Skin epidermis (tissue), 12 donors: ENCODE data around the gene CIZ1.
"Not testable (repeated sequence)": the region's sequence is repeated elsewhere in the genome, so short reads cannot be mapped to it uniquely, and the experiment has no call there.

Source experiments
- H3K27ac ChIP-seq, 21 experiments: fragments of 200-600 bp; sonication (generic) in 11 of 21; one replicate each; pipeline ENCODE4 v1.5.0; 2020; ENCODE audit warnings: mild to moderate bottlenecking in 3 of 21, inconsistent platforms in 2 of 21, moderate library complexity in 2 of 21
- H3K4me3 ChIP-seq, 7 experiments: fragments of 200-600 bp; sonication (generic) in 2 of 7; one replicate each; pipeline ENCODE4 v1.5.0; 2020; ENCODE audit warnings: inconsistent platforms in 2 of 7, mild to moderate bottlenecking in 2 of 7, moderate library complexity in 1 of 7

CIZ1 gene

GRCh38 chr9:128136816-128137793 is 54.3 kb downstream of the CIZ1 start:
- no peak overlapping the region for H3K27ac ChIP-seq
- H3K4me3 ChIP-seq: no peak overlapping the region

DNA sequence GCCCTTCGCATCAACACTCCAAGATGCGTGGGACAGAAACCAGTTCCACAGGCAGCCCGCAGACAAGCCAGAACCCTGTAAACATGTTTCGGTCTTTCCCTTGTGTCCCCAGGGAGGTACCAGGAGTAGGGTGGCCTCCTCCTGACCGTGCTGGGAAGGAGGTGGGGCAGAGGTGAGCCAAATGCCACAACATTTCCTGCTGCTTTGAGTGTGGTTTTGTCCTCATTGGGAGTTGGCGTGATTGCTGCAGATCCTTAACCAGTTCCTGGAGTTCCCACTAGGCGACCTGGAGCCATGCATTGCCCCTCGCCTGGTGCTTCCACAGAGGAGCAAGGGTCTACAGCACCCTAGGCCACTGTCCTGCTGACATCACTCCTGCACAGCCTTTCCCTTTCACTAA is 55.8 kb downstream of the CIZ1 start:
- H3K27ac ChIP-seq, H3K4me3 ChIP-seq: not testable (repeated sequence)

DNA sequence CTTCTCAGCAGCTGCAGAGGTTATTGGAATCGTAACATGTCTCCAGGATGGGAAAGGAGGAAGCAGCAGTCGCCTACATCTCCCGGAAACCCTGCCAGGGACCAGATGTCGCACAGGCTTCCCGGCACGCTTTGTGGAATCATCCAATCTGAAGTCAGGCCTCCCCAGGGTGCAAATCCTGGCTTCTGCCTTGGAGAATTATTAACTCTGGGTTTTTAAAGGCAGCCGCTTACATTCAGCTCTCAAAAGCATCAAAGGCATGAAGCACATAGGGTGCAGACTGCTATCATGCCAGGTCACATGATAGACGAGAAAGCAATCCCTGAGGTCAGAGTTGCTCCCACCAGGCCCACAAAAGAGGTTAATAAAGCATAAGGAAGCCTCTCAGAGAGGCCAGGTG is 59.2 kb downstream of the CIZ1 start:
- not testable (repeated sequence) for H3K4me3 ChIP-seq
- peak overlapping the region in 2 of 21 experiments; percentile 41 to 44 for H3K27ac ChIP-seq

- peak overlapping the region in 4 of 21 experiments; percentile 26 to 60 (median 42) for H3K27ac ChIP-seq
- H3K4me3 ChIP-seq: not testable (repeated sequence)
Observed at GRCh38 chr9:128131346-128131745, 60.0 kb downstream of the CIZ1 start.

DNA sequence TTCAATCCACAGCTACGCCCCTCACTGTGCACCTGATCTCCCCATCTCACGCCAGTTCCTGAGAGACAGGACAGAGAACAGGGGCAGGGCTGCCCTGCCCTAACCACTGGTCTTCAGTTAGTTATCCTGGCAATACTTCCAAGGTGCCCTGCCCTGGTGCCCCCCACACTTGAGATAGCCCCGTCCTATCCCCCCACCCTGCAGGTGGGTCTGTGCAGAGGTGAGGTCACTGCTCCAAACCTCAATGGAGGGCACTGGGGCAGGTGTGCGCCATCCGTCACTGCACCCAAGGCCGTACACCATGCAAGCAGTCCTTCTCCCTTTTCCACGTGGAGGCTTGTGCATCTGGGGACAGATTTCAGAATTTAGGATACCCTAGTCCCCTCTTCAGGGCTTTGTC is 60.7 kb downstream of the CIZ1 start:
- not testable (repeated sequence) for H3K4me3 ChIP-seq, H3K27ac ChIP-seq

GRCh38 chr9:128129976-128130590 is 61.3 kb downstream of the CIZ1 start:
- H3K4me3 ChIP-seq, H3K27ac ChIP-seq: not testable (repeated sequence)

- Histone ChIP-seq H3K4me3 (peak overlapping the region; percentile 75 to 98 (median 90)), H3K27ac (peak overlapping the region in 20 of 21 experiments; percentile 87 to 100 (median 98))
Observed at GRCh38 chr9:128128836-128129590, 62.4 kb downstream of the CIZ1 start.

DNA sequence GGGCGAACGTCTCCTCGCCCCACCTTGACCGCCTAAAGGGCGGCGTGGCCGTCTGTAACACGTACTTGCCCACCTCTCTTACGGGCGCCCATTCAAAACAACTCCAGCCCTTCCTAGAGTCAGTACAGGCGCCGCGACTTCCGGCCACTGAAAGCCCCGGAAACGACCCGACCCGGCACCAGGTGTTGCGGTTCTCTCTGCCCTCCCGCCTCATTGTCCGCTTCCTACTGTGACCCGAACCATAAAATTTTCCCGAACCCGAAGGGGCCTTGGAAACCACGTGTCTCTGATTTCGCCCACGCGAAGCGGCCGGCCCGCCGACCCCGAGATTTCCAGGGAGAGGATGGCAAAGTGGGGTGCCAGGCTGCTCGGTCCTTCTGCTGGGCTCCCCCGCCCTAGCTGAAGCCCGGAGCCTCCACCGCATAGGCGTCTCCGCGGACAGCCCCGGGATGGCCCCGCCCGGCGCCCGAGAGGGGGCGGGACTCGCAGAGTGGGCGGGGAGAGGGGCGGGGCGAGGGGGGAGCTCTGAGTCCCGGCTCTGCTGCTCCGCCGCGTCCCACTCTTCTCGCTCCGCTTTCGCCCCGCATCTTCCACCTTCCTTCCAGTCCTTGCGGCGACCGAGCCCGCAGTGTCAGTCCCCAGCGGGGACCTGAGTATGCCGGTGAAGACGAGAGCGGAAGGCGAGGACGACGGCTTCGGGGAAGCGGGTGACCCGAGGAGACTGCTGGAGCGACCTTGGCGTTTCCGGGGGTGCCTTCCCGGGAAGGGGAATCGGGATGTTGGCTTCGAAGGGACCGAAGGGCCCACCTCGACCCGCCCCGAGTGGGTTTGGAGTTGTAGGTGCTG is 63.2 kb downstream of the CIZ1 start:
- peak overlapping the region; percentile 58 to 100 (median 98) for H3K27ac ChIP-seq
- peak overlapping the region; percentile 75 to 98 (median 90) for H3K4me3 ChIP-seq

- Histone ChIP-seq H3K27ac (peak within 1 kb of the TSS; percentile 58 to 100 (median 98)), H3K4me3 (peak within 1 kb of the TSS; percentile 75 to 98 (median 90))
Observed at GRCh38 chr9:128127568-128127989, 63.8 kb downstream of the CIZ1 start, which contains the start of gene PTGES2. TSS of gene PTGES2 (minus strand) at chr9:128127729. CDS start at chr9:128127717, 12 bp downstream.

GRCh38 chr9:128125580-128126354 is 65.6 kb downstream of the CIZ1 start:
- peak overlapping the region in 9 of 21 experiments; percentile 13 to 61 (median 32) for H3K27ac ChIP-seq
- H3K4me3 ChIP-seq: peak overlapping the region in 1 of 7 experiments; percentile 98

GRCh38 chr9:128124873-128125579 is 66.3 kb downstream of the CIZ1 start:
- Histone ChIP-seq H3K4me3 (no peak overlapping the region), H3K27ac (peak overlapping the region in 6 of 21 experiments; percentile 18 to 61 (median 38))

DNA sequence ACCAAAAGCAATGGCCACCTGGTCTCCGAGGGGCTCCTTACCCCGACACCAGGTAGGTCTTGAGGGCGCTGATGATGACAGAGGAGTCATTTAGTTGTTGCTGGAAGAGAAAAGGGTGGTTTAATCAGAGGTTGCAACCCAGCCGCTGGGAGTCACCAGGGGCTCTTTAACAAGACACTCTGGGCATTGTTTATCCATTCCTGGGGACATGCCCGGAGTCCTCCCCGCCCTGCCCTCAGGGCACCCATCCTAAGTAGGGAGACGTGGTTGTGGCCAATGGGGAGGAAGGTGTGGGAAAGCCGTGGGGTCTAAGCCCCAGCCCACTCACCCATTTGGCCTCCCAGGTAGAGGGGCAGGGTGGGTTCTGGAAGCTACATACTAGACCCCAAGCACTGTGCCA is 66.9 kb downstream of the CIZ1 start:
- no peak overlapping the region for H3K27ac ChIP-seq
- H3K4me3 ChIP-seq: no peak overlapping the region

DNA sequence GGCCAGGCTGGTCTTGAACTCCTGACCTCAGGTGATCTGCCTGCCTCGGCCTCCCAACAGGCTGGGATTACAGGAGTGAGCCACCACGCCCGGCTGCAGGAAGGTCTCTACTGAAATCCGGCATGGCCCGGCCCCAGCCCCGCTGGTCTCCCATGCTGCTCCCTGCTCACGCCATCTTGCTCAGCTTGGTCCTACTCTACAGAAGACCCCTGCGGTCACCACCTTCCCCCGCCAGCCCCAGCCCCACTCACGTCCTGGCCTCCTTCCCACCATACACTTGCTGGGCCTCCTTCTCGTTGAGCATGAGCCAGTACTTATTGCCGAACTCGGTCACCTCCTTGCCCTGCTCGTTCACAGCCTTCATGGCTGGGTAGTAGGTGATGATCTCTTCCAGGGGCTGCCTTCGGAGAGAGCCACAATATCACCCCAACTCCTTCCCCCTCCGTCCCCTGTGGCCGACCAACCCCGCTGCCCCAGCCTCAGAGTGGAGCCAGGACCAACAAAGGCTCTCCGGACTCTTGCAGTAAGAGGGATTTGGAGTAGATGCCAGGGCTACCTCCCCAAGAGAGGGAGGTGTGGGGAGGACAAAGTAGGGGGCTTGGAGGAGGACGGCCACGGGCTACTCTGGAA is 67.8 kb downstream of the CIZ1 start:
- no peak overlapping the region for H3K27ac ChIP-seq
- H3K4me3 ChIP-seq: no peak overlapping the region

DNA sequence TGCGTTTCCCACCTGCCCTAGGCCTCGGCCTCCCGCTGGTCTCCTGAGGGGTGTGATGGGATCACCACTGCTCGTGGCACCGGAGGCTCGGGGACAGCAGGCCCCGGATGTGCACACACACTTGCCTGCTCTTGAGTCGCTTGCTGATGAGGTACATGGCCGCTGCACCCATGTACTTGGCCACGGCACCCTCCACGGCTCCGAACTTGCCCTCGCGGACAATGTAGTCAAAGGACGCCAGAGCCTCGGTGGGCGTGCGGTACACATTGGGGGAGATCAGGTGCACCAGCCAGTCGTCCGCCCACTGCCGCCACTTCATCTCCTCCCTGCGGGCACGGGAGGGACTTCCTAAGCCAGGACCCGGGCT is 68.6 kb downstream of the CIZ1 start:
- Histone ChIP-seq H3K4me3 (no peak overlapping the region), H3K27ac (no peak overlapping the region)

GRCh38 chr9:128121924-128122808 is 69.2 kb downstream of the CIZ1 start:
- H3K4me3 ChIP-seq: no peak overlapping the region
- no peak overlapping the region for H3K27ac ChIP-seq

GRCh38 chr9:128121466-128121810 is 69.9 kb downstream of the CIZ1 start:
- Histone ChIP-seq H3K4me3 (no peak overlapping the region), H3K27ac (no peak overlapping the region)
